ENCODE results near the gene CHD5. TPM values are rescaled to one million over a fixed set of nuclear protein-coding genes. Genes with fewer than 3 reads are reported as not detected.

Gene CHD5
- total RNA-seq, 1 experiment from 2014 or later: 62.9 TPM

- intact Hi-C loops (cut with micrococcal nuclease; ENCODE audit: unreplicated experiment): no loop called here
- in situ Hi-C loops (cut with HindIII; ENCODE audit: low pct_unique_long_range_greater_than_20kb, low sequenced_read_pairs): no loop called here
- no peaks in the 10 kb centered on the region for H3K4me1 ChIP-seq (ENCODE audit: control insufficient read depth, insufficient read depth, low read length)
- ChIA-PET POLR2A (interaction anchor here (0.5 kb wide), 1 partner anchor 11 kb away, joined by 4 read pairs; no protein-coding TSS in a partner anchor), CTCF (interaction anchor here (1.1 kb wide), 1 partner anchor 131 kb away, joined by 4 read pairs; no protein-coding TSS in a partner anchor)
- ATAC-seq: no peak
- no peak for DNase-seq (ENCODE audit: low read depth, low spot score)
- TF ChIP-seq TCF7L2 (IDR thresholded peaks at IDR 0.05; ENCODE audit: low read depth, low read length): no peak
- no peak for TF ChIP-seq POLR2AphosphoS5 (IDR thresholded peaks at IDR 0.05; ENCODE audit: low read depth, low read length)
- TF ChIP-seq REST (IDR thresholded peaks at IDR 0.05; ENCODE audit: insufficient read depth in 1 of 2, low read depth in 2 of 2, low read length in 1 of 2): no peak
- TF ChIP-seq SIN3A (IDR thresholded peaks at IDR 0.05; ENCODE audit: borderline replicate concordance, insufficient read depth, low read depth, low read length): no peak
- TF ChIP-seq CTCF (IDR thresholded peaks at IDR 0.05): no peak
- BruUV-seq (replicated peaks): no TSS peak
- H3K9me3 ChIP-seq (ENCODE audit: control insufficient read depth, insufficient read depth, low read depth, low read length): no peaks in the 10 kb centered on the region
- no peak overlapping the region for H3K27ac ChIP-seq (ENCODE audit: low read length)
- H3K36me3 ChIP-seq (ENCODE audit: control insufficient read depth, insufficient read depth, low read length): no peaks in the 10 kb centered on the region
- no peak overlapping the region for H3K4me3 ChIP-seq (ENCODE audit: low read depth in 2 of 2, low read length in 2 of 2)
- no peaks in the 10 kb centered on the region for H3K27me3 ChIP-seq (ENCODE audit: control insufficient read depth, insufficient read depth, low read length)
Measured at GRCh38 chr1:6074192-6074901, 105.8 kb downstream of the CHD5 start.

GRCh38 chr1:6073480-6074053 lies 106.6 kb downstream of the CHD5 start:
- in situ Hi-C loops (cut with HindIII; ENCODE audit: low pct_unique_long_range_greater_than_20kb, low sequenced_read_pairs): no loop called here
- no peaks in the 10 kb centered on the region for H3K27me3 ChIP-seq (ENCODE audit: control insufficient read depth, insufficient read depth, low read length)
- no peaks in the 10 kb centered on the region for H3K36me3 ChIP-seq (ENCODE audit: control insufficient read depth, insufficient read depth, low read length)
- no peaks in the 10 kb centered on the region for H3K9me3 ChIP-seq (ENCODE audit: control insufficient read depth, insufficient read depth, low read depth, low read length)
- CTCF ChIA-PET: no interaction called here
- no peaks in the 10 kb centered on the region for H3K4me1 ChIP-seq (ENCODE audit: control insufficient read depth, insufficient read depth, low read length)
- ATAC-seq (no peak), DNase-seq (ENCODE audit: low read depth, low spot score) (no peak)
- TF ChIP-seq CTCF (IDR thresholded peaks at IDR 0.05): no peak
- TF ChIP-seq POLR2AphosphoS5 (IDR thresholded peaks at IDR 0.05; ENCODE audit: low read depth, low read length): no peak
- TF ChIP-seq SIN3A (IDR thresholded peaks at IDR 0.05; ENCODE audit: borderline replicate concordance, insufficient read depth, low read depth, low read length): no peak
- no peak for TF ChIP-seq TCF7L2 (IDR thresholded peaks at IDR 0.05; ENCODE audit: low read depth, low read length)
- TF ChIP-seq REST (IDR thresholded peaks at IDR 0.05; ENCODE audit: insufficient read depth in 1 of 2, low read depth in 2 of 2, low read length in 1 of 2): no peak
- H3K27ac ChIP-seq (ENCODE audit: low read length): no peak overlapping the region
- intact Hi-C loops (cut with micrococcal nuclease; ENCODE audit: unreplicated experiment): no loop called here
- BruUV-seq (replicated peaks): no TSS peak
- POLR2A ChIA-PET: interaction anchor here (0.5 kb wide), 1 partner anchor 11 kb away, joined by 4 read pairs; no protein-coding TSS in a partner anchor
- H3K4me3 ChIP-seq (ENCODE audit: low read depth in 2 of 2, low read length in 2 of 2): no peak overlapping the region
